Sigmoid colon (tissue), 7 donors: Measurements from ENCODE around the gene ZNF708. TPM values are rescaled to one million over a fixed set of nuclear protein-coding genes. Genes with fewer than 3 reads are reported as not detected.
"Not testable (repeated sequence)": the region's sequence is repeated elsewhere in the genome, so short reads cannot be mapped to it uniquely, and the experiment has no call there.

ENCODE experiments used
- DNase-seq: peaks from one replicate; pipeline ENCODE4 v3.0.0-alpha.2; 2019
- H3K27ac ChIP-seq, 4 donors: fragments of 200-600 bp; sonication (generic); one replicate each; pipeline ENCODE4 v1.5.1; 2016 to 2019; ENCODE audit warnings: mild to moderate bottlenecking in 1 of 4
- H3K27me3 ChIP-seq, 3 donors: fragments of 200-600 bp; sonication (generic); one replicate each; pipeline ENCODE4 v1.5.1; 2019; ENCODE audit warnings: mild to moderate bottlenecking in 1 of 3
- H3K36me3 ChIP-seq, 4 donors: fragments of 200-600 bp; sonication (generic); one replicate each; pipeline ENCODE4 v1.5.1; 2016 to 2019
- H3K4me1 ChIP-seq, 4 donors: fragments of 200-600 bp; sonication (generic); one replicate each; pipeline ENCODE4 v1.5.1; 2017 to 2019
- H3K4me3 ChIP-seq, 4 donors: fragments of 200-600 bp; sonication (generic); one replicate each; pipeline ENCODE4 v1.5.1; 2017 to 2019; ENCODE audit warnings: mild to moderate bottlenecking in 2 of 4, moderate library complexity in 1 of 4
- H3K9me3 ChIP-seq, 4 donors: fragments of 200-600 bp in 3 of 4; sonication (generic) in 3 of 4; one replicate each; pipeline versions ENCODE4 v1.5.1 to v1.6.1; 2013 to 2019
- CTCF ChIP-seq, 4 experiments: fragments of 450-650 bp in 3 of 4; fragments of 200-600 bp in 1 of 4; IDR thresholded peaks; one replicate each; pipeline ENCODE4 v1.5.1; 2016 to 2019; ENCODE audit warnings: antibody characterized with exemption in 4 of 4, mild to moderate bottlenecking in 3 of 4, moderate library complexity in 2 of 4
- EP300 ChIP-seq, 4 donors: sonication (generic); formaldehyde crosslinking; IDR thresholded peaks; one replicate each; pipeline ENCODE4 v1.6.1; 2017; ENCODE audit warnings: antibody characterized with exemption in 4 of 4
- POLR2A ChIP-seq, 2 donors: fragments of 450-650 bp; IDR thresholded peaks; one replicate each; pipeline ENCODE4 v1.6.1; 2016; ENCODE audit warnings: antibody characterized with exemption in 2 of 2, mild to moderate bottlenecking in 2 of 2, moderate library complexity in 2 of 2
- POLR2AphosphoS5 ChIP-seq, 4 donors: sonication (generic); formaldehyde crosslinking; IDR thresholded peaks; one replicate each; pipeline ENCODE4 v1.6.1; 2017; ENCODE audit warnings: antibody characterized with exemption in 4 of 4
- WGBS, 2 donors: extraction: QIAGEN DNeasy Blood & Tissue Kit; methylation state at CpG; one replicate each; pipeline ENCODE4 v1.1.7; 2013; 5-methylcytosine and 5-hydroxymethylcytosine counted together
- intact Hi-C: fragments of 100-400 bp; cut with DNase I; formaldehyde crosslinking; loops from one replicate; pipeline ENCODE4 v1.15.1; 2023
- polyA plus RNA-seq, 3 donors: library from polyadenylated mRNA; stranded (reverse); fragments of 200-250 nt; gene quantifications; one replicate each; pipeline ENCODE4 v1.2.3, GENCODE V29; 2013
- total RNA-seq, 4 donors: library from RNA; depleted of rRNA; stranded (reverse); fragments of >200 nt; gene quantifications; one replicate each; pipeline ENCODE4 v1.1.0, GENCODE V29; 2016
- donor health status: healthy with polysubstance abuse.
- donor health status: Bipolar disorder and iron deficiency.
- donor health status: healthy.

ZNF708 gene
- total RNA-seq (10 to 100 TPM; 11.9 to 25.2 (median 17.9) TPM), polyA plus RNA-seq (1 to 10 TPM; 1.4 to 6.3 (median 3.6) TPM)

GRCh38 chr19:21328885-21329605 lies at the start of gene ZNF708:
Gene ZNF708, minus strand, starts transcription at chr19:21329410. Its CDS starts 198 bp downstream, at chr19:21329212.
- Histone ChIP-seq H3K36me3 (peaks cover 0 to 7% (median 0%) of the 10 kb centered on the region in 4 donors), H3K27ac (peak within 1 kb of the TSS; percentile 96 to 99 (median 97)), H3K27me3 (no peaks in the 10 kb centered on the region), H3K4me1 (peaks cover 0 to 21% (median 20%) of the 10 kb centered on the region in 4 donors), H3K4me3 (peak within 1 kb of the TSS; percentile 76 to 79 (median 76)), H3K9me3 (no peaks in the 10 kb centered on the region)
- WGBS, 2 donors, result 0 to 1% methylated on average over 32 of the region's 32 CpGs
- TF ChIP-seq POLR2AphosphoS5 (IDR thresholded peaks at IDR 0.05), result peak; percentile 84 to 92 (median 90)
- TF ChIP-seq POLR2A (IDR thresholded peaks at IDR 0.05), result peak; percentile 82 to 84
- no peak for TF ChIP-seq EP300 (IDR thresholded peaks at IDR 0.05)
- intact Hi-C loops, result loop anchor here (1.0 to 10.0 kb wide), 3 partner anchors 30 to 176 kb away; partner anchors contain the start of genes ZNF429 and ZNF493
- peak; percentile 93 for DNase-seq

GRCh38 chr19:21362291-21362690 lies 33.1 kb upstream of the ZNF708 start:
- peaks cover 0 to 3% (median 0%) of the 10 kb centered on the region in 4 donors for H3K9me3 ChIP-seq
- H3K4me1 ChIP-seq, result no peaks in the 10 kb centered on the region
- peaks cover 0 to 14% (median 0%) of the 10 kb centered on the region in 4 donors for H3K36me3 ChIP-seq
- no peak for TF ChIP-seq POLR2A (IDR thresholded peaks at IDR 0.05)
- no peak for TF ChIP-seq EP300 (IDR thresholded peaks at IDR 0.05)
- TF ChIP-seq CTCF (IDR thresholded peaks at IDR 0.05), result no peak
- H3K27ac ChIP-seq, result no peak overlapping the region
- DNase-seq, result no peak
- intact Hi-C loops, result no loop called here
- WGBS, 2 donors, result 97 to 98% methylated on average over 3 of the region's 3 CpGs
- H3K27me3 ChIP-seq, result no peaks in the 10 kb centered on the region
- H3K4me3 ChIP-seq, result no peak overlapping the region

- Histone ChIP-seq H3K4me1 (no peaks in the 10 kb centered on the region), H3K36me3 (peaks cover 0 to 14% (median 0%) of the 10 kb centered on the region in 4 donors), H3K4me3 (peak within 1 kb of the TSS; percentile 59 to 72 (median 64)), H3K9me3 (no peaks in the 10 kb centered on the region), H3K27me3 (no peaks in the 10 kb centered on the region), H3K27ac (peak within 1 kb of the TSS; percentile 74 to 89 (median 82))
- DNase-seq, result peak; percentile 96
- peak; percentile 27 to 85 (median 60) for TF ChIP-seq POLR2AphosphoS5 (IDR thresholded peaks at IDR 0.05)
- no peak for TF ChIP-seq CTCF (IDR thresholded peaks at IDR 0.05)
- TF ChIP-seq EP300 (IDR thresholded peaks at IDR 0.05), result no peak
- peak in 1 of 2 donors; percentile 17 for TF ChIP-seq POLR2A (IDR thresholded peaks at IDR 0.05)
- intact Hi-C loops, result loop anchor here (1.0 kb wide), 1 partner anchor 30 kb away; the partner anchor contains the start of gene ZNF708
- 0% methylated on average over 36 of the region's 36 CpGs for WGBS, 2 donors
Observed at GRCh38 chr19:21358768-21359451, 29.7 kb upstream of the ZNF708 start, which contains the start of gene ZNF738. Gene ZNF738, plus strand, starts transcription at chr19:21359000. Its CDS starts 141 bp downstream, at chr19:21359141.

GRCh38 chr19:21352830-21353229 lies 23.6 kb upstream of the ZNF708 start:
- 40 to 69% methylated on average over 2 of the region's 2 CpGs for WGBS, 2 donors
- H3K36me3 ChIP-seq, result no peaks in the 10 kb centered on the region
- H3K27me3 ChIP-seq, result no peaks in the 10 kb centered on the region
- intact Hi-C loops, result no loop called here
- H3K4me1 ChIP-seq, result no peaks in the 10 kb centered on the region
- H3K4me3 ChIP-seq, result no peak overlapping the region
- no peak for DNase-seq
- TF ChIP-seq CTCF (IDR thresholded peaks at IDR 0.05) (no peak), EP300 (IDR thresholded peaks at IDR 0.05) (no peak), POLR2AphosphoS5 (IDR thresholded peaks at IDR 0.05) (no peak), POLR2A (IDR thresholded peaks at IDR 0.05) (no peak)
- peaks cover 0 to 6% (median 0%) of the 10 kb centered on the region in 4 donors for H3K9me3 ChIP-seq
- no peak overlapping the region for H3K27ac ChIP-seq

- peaks cover 0 to 12% (median 0%) of the 10 kb centered on the region in 4 donors for H3K9me3 ChIP-seq
- H3K4me1 ChIP-seq, H3K4me3 ChIP-seq, H3K36me3 ChIP-seq, H3K27me3 ChIP-seq, H3K27ac ChIP-seq, intact Hi-C loops, DNase-seq: not testable (repeated sequence)
- WGBS, 2 donors, result 48 to 87% methylated on average over 2 of the region's 2 CpGs
Observed at GRCh38 chr19:21344841-21345240, 15.6 kb upstream of the ZNF708 start.
